DOHH2 (cell line): Measurements from ENCODE around the gene CRISPLD2.

Experiments
- CTCF ChIP-seq: fragments of 200-600 bp; sonication (generic); IDR thresholded peaks from one replicate; pipeline ENCODE4 v1.5.1; 2014; ENCODE audit warnings: antibody characterized with exemption, mild to moderate bottlenecking, low read depth, low read length; ENCODE audit not compliant: poor library complexity, severe bottlenecking
- EZH2phosphoT487 ChIP-seq: fragments of 200-600 bp; sonication (generic); IDR thresholded peaks from 2 replicates; pipeline ENCODE4 v1.6.1; 2017; ENCODE audit warnings: borderline replicate concordance, mild to moderate bottlenecking, antibody characterized with exemption, low read length, moderate library complexity, mixed read lengths

- TF ChIP-seq CTCF = no peak
- TF ChIP-seq EZH2phosphoT487 = no peak
Observed at GRCh38 chr16:84790301-84790700, 29.5 kb upstream of the CRISPLD2 start.
